Measurements from ENCODE around the gene RBM10. TPM values are rescaled to one million over a fixed set of nuclear protein-coding genes. Genes with fewer than 3 reads are reported as not detected.

RBM10 gene
- total RNA-seq, 1 donor from 2014 or later: 34.5 TPM

- no peak for TF ChIP-seq CTCF (IDR thresholded peaks at IDR 0.05; ENCODE audit: insufficient read depth, low read length, poor library complexity, severe bottlenecking)
- Histone ChIP-seq H3K27me3 (ENCODE audit: control insufficient read depth, insufficient read depth, low read length) (no peaks in the 10 kb centered on the region), H3K36me3 (ENCODE audit: control insufficient read depth, insufficient read depth, low read length) (no peaks in the 10 kb centered on the region), H3K4me3 (ENCODE audit: low read depth, low read length) (peak overlapping the region; percentile 56)
- peak; percentile 63 for DNase-seq (ENCODE audit: low read depth)
Measured at GRCh38 chrX:47190445-47191269, 45.6 kb downstream of the RBM10 start.

- H3K36me3 ChIP-seq (ENCODE audit: control insufficient read depth, insufficient read depth, low read length): no peaks in the 10 kb centered on the region
- TF ChIP-seq CTCF (IDR thresholded peaks at IDR 0.05; ENCODE audit: insufficient read depth, low read length, poor library complexity, severe bottlenecking): no peak
- H3K4me3 ChIP-seq (ENCODE audit: low read depth, low read length): peak overlapping the region; percentile 56
- H3K27me3 ChIP-seq (ENCODE audit: control insufficient read depth, insufficient read depth, low read length): no peaks in the 10 kb centered on the region
- DNase-seq (ENCODE audit: low read depth): no peak
Measured at GRCh38 chrX:47191331-47191730, 46.3 kb downstream of the RBM10 start.

- Histone ChIP-seq H3K36me3 (ENCODE audit: control insufficient read depth, insufficient read depth, low read length) (no peaks in the 10 kb centered on the region), H3K27me3 (ENCODE audit: control insufficient read depth, insufficient read depth, low read length) (no peaks in the 10 kb centered on the region), H3K4me3 (ENCODE audit: low read depth, low read length) (peak overlapping the region; percentile 56)
- DNase-seq (ENCODE audit: low read depth): no peak
- no peak for TF ChIP-seq CTCF (IDR thresholded peaks at IDR 0.05; ENCODE audit: insufficient read depth, low read length, poor library complexity, severe bottlenecking)
Measured at GRCh38 chrX:47191806-47192401, 46.9 kb downstream of the RBM10 start.

- H3K36me3 ChIP-seq (ENCODE audit: control insufficient read depth, insufficient read depth, low read length): peaks cover 1% of the 10 kb centered on the region
- no peaks in the 10 kb centered on the region for H3K27me3 ChIP-seq (ENCODE audit: control insufficient read depth, insufficient read depth, low read length)
- peak; percentile 84 for DNase-seq (ENCODE audit: low read depth)
- TF ChIP-seq CTCF (IDR thresholded peaks at IDR 0.05; ENCODE audit: insufficient read depth, low read length, poor library complexity, severe bottlenecking): peak; percentile 67
- H3K4me3 ChIP-seq (ENCODE audit: low read depth, low read length): peak within 1 kb of the TSS; percentile 80
Measured at GRCh38 chrX:47193475-47194193, 48.6 kb downstream of the RBM10 start, which contains the start of gene UBA1. Gene UBA1, plus strand, starts transcription at chrX:47193829. Its CDS starts 4,974 bp downstream, at chrX:47198803.

- Histone ChIP-seq H3K27me3 (ENCODE audit: control insufficient read depth, insufficient read depth, low read length) (no peaks in the 10 kb centered on the region), H3K36me3 (ENCODE audit: control insufficient read depth, insufficient read depth, low read length) (peaks cover 2% of the 10 kb centered on the region), H3K4me3 (ENCODE audit: low read depth, low read length) (peak overlapping the region; percentile 80)
- TF ChIP-seq CTCF (IDR thresholded peaks at IDR 0.05; ENCODE audit: insufficient read depth, low read length, poor library complexity, severe bottlenecking): no peak
- no peak for DNase-seq (ENCODE audit: low read depth)
Measured at GRCh38 chrX:47194194-47194787, 49.3 kb downstream of the RBM10 start.
